ENCODE measurements around the gene ARID1B.

DNA sequence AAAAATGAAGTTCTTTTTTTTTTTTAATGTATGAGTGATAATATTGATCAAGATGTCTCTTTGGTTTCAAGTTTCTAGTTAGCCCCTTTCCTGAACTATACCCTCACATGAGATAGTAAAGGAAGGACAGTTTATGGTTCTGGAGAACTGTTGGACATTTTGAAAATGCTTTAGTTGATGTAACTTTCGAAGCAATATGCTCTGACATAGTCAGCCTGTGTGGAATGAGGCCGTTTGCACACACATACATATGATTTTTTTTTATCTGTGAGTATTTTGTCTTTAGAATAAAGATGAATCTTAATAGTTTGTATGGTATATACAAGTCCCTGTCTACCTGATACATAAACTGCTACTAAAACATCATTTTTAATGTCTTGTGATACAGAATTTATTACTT is 177.0 kb downstream of the ARID1B start:
- TF ChIP-seq CTCF (IDR thresholded peaks at IDR 0.05) (no peak), POLR2A (IDR thresholded peaks at IDR 0.05) (no peak)
